ENCODE data around the gene HIF3A.
"Not testable (repeated sequence)": the region's sequence is repeated elsewhere in the genome, so short reads cannot be mapped to it uniquely, and the experiment has no call there.

DNA sequence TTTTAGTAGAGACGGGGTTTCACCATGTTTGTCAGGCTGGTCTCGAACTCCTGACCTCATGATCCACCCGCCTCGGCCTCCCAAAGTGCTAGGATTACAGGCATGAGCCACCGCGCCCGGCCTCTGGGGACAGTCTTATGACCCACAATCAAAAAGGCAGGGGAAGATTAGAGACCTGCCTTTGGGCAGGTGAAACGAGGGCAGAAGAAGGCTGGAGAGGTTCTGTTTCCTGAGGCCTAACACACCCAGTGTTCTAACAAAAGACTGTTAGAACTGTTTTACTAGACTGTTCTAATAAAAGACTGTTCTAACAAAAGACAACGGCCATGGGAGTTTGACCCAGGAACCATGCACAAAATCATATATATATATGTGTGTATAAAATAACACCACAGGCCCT lies 26.4 kb downstream of the HIF3A start:
- not testable (repeated sequence) for TF ChIP-seq POLR2A (IDR thresholded peaks at IDR 0.05)
- TF ChIP-seq, protein P1, sequence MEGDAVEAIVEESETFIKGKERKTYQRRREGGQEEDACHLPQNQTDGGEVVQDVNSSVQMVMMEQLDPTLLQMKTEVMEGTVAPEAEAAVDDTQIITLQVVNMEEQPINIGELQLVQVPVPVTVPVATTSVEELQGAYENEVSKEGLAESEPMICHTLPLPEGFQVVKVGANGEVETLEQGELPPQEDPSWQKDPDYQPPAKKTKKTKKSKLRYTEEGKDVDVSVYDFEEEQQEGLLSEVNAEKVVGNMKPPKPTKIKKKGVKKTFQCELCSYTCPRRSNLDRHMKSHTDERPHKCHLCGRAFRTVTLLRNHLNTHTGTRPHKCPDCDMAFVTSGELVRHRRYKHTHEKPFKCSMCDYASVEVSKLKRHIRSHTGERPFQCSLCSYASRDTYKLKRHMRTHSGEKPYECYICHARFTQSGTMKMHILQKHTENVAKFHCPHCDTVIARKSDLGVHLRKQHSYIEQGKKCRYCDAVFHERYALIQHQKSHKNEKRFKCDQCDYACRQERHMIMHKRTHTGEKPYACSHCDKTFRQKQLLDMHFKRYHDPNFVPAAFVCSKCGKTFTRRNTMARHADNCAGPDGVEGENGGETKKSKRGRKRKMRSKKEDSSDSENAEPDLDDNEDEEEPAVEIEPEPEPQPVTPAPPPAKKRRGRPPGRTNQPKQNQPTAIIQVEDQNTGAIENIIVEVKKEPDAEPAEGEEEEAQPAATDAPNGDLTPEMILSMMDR (IDR thresholded peaks at IDR 0.05), result not testable (repeated sequence)
